ENCODE measurements around the gene CR1.

Gene CR1

DNA sequence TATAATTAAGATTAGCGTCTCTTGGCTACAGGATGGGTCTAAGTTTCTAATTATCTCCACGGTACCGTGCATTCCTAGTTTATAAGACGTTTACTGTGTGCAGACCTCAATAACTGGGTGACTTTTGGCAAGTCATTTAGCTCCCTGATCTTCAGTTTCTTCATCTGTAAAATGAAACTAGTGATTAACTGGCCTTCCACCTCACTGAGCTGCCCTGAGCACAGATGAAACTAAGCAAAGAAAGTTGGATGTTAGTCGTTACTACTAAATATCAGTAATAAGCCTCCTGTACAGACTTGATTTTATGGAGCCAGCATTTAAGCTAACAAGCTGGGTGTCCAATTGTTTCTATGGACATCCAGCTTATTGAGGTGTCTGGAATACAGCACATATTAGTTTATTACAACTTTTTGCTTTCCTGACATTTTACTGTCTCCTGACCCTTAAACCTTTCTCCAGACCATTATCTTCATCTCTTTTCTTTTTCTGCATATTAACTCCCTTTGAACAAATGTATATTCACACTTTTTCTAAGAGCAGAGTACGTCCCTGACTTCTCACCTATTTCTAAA is 40.7 kb upstream of the CR1 start:
- H3K27me3 ChIP-seq (ENCODE audit: low read depth, low read length), result peaks cover 24% of the 10 kb centered on the region
- peaks cover 15% of the 10 kb centered on the region for H3K4me1 ChIP-seq (ENCODE audit: low read length)
- TF ChIP-seq, protein P1, sequence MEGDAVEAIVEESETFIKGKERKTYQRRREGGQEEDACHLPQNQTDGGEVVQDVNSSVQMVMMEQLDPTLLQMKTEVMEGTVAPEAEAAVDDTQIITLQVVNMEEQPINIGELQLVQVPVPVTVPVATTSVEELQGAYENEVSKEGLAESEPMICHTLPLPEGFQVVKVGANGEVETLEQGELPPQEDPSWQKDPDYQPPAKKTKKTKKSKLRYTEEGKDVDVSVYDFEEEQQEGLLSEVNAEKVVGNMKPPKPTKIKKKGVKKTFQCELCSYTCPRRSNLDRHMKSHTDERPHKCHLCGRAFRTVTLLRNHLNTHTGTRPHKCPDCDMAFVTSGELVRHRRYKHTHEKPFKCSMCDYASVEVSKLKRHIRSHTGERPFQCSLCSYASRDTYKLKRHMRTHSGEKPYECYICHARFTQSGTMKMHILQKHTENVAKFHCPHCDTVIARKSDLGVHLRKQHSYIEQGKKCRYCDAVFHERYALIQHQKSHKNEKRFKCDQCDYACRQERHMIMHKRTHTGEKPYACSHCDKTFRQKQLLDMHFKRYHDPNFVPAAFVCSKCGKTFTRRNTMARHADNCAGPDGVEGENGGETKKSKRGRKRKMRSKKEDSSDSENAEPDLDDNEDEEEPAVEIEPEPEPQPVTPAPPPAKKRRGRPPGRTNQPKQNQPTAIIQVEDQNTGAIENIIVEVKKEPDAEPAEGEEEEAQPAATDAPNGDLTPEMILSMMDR (IDR thresholded peaks at IDR 0.05; ENCODE audit: low read depth, low read length), result no peak
- TF ChIP-seq EZH2phosphoT487 (IDR thresholded peaks at IDR 0.05; ENCODE audit: low read depth), result no peak
- no peaks in the 10 kb centered on the region for H4K20me1 ChIP-seq (ENCODE audit: insufficient read depth, low read length)
- no peaks in the 10 kb centered on the region for H3K9me3 ChIP-seq (ENCODE audit: insufficient read depth, low read length)
- H3K79me2 ChIP-seq (ENCODE audit: low read length), result no peaks in the 10 kb centered on the region
- peak overlapping the region; percentile 85 for H3K4me3 ChIP-seq (ENCODE audit: low read length)
- H3K4me2 ChIP-seq (ENCODE audit: low read length), result peak overlapping the region; percentile 89
- no peaks in the 10 kb centered on the region for H3K36me3 ChIP-seq (replicated peaks; ENCODE audit: low read depth, low read length)
- peak overlapping the region; percentile 81 for H2AFZ ChIP-seq (ENCODE audit: low read depth, low read length)
- H3K9ac ChIP-seq (ENCODE audit: low read length), result peak overlapping the region; percentile 66
- H3K27ac ChIP-seq (ENCODE audit: low read length), result no peak overlapping the region

DNA sequence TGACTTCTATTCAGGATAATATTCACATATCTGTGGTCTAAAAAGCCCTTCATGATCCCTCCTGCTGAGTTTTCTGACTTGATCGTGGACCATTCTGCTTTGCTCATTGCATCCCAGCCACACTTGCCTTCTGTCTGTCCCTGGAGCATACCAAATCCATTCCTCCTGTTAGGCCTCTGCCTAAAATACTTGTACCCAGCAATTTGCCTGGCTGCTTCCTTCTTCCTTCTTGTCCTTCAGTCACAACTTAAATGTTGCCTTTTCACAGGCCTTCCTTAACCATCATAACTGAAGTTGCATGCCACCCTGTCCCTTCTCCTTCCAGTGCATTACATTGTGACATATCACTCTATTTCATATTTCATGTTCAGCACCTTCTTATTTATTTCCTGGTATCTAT is 37.5 kb upstream of the CR1 start:
- Histone ChIP-seq H3K4me3 (ENCODE audit: low read length) (no peak overlapping the region), H3K36me3 (replicated peaks; ENCODE audit: low read depth, low read length) (no peaks in the 10 kb centered on the region), H3K9ac (ENCODE audit: low read length) (no peak overlapping the region), H3K4me2 (ENCODE audit: low read length) (no peak overlapping the region), H3K27me3 (ENCODE audit: low read depth, low read length) (peaks cover 3% of the 10 kb centered on the region; the same call in 1 of the 2 replicates), H4K20me1 (ENCODE audit: insufficient read depth, low read length) (no peaks in the 10 kb centered on the region), H3K79me2 (ENCODE audit: low read length) (no peaks in the 10 kb centered on the region), H2AFZ (ENCODE audit: low read depth, low read length) (no peak overlapping the region), H3K4me1 (ENCODE audit: low read length) (peaks cover 15% of the 10 kb centered on the region), H3K27ac (ENCODE audit: low read length) (no peak overlapping the region), H3K9me3 (ENCODE audit: insufficient read depth, low read length) (no peaks in the 10 kb centered on the region)
- TF ChIP-seq, protein P1 (IDR thresholded peaks at IDR 0.05; ENCODE audit: low read depth, low read length), result no peak
- no peak for TF ChIP-seq EZH2phosphoT487 (IDR thresholded peaks at IDR 0.05; ENCODE audit: low read depth)

DNA sequence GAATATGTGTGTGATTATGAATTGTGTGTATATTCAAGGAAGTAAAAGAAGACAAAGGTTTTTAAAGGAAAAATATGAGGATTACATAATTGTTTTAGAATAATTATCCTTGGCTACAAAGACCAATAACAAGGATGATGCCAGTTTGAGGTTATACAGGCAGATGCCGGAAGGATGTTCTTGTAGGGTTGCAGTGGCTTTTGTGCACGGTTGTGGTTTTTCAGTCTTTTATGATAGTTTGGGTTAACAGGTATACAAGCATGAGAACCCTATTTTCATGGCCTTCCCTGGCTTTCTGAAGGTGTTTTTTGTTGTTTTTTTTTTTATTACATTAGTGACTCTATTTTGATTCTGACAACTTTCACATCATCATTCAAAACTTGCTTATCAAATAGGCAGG is 36.9 kb upstream of the CR1 start:
- H3K9me3 ChIP-seq (ENCODE audit: insufficient read depth, low read length), result no peaks in the 10 kb centered on the region
- no peak overlapping the region for H3K4me2 ChIP-seq (ENCODE audit: low read length)
- no peak overlapping the region for H3K4me3 ChIP-seq (ENCODE audit: low read length)
- no peak overlapping the region for H3K27ac ChIP-seq (ENCODE audit: low read length)
- no peak overlapping the region for H2AFZ ChIP-seq (ENCODE audit: low read depth, low read length)
- H3K36me3 ChIP-seq (replicated peaks; ENCODE audit: low read depth, low read length), result no peaks in the 10 kb centered on the region
- no peaks in the 10 kb centered on the region for H3K27me3 ChIP-seq (ENCODE audit: low read depth, low read length)
- peaks cover 12% of the 10 kb centered on the region for H3K4me1 ChIP-seq (ENCODE audit: low read length)
- H4K20me1 ChIP-seq (ENCODE audit: insufficient read depth, low read length), result no peaks in the 10 kb centered on the region
- no peaks in the 10 kb centered on the region for H3K79me2 ChIP-seq (ENCODE audit: low read length)
- H3K9ac ChIP-seq (ENCODE audit: low read length), result no peak overlapping the region
- TF ChIP-seq EZH2phosphoT487 (IDR thresholded peaks at IDR 0.05; ENCODE audit: low read depth), result no peak
- TF ChIP-seq, protein P1 (IDR thresholded peaks at IDR 0.05; ENCODE audit: low read depth, low read length), result no peak

DNA sequence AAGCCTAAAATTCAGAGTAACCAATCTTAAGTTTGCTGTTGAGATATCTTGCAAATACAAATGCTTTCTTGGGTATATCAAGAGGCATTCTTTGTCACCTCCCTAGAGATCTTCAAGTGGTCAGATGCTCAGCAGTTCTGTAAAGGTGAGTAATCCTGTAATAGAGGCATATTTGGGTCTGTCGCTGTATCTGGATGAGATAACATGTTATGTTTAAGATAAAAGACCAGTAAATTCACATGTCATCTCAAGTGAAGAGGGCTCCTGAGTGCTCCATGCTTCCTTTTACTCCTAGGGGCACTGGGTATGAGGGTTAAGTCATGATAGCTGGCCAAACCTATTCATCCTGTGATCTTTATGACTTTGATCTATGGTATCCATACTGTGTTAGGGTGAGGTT is 34.3 kb upstream of the CR1 start:
- no peak for TF ChIP-seq EZH2phosphoT487 (IDR thresholded peaks at IDR 0.05; ENCODE audit: low read depth)
- TF ChIP-seq, protein P1 (IDR thresholded peaks at IDR 0.05; ENCODE audit: low read depth, low read length), result no peak
- H3K9me3 ChIP-seq (ENCODE audit: insufficient read depth, low read length), result no peaks in the 10 kb centered on the region
- H3K27ac ChIP-seq (ENCODE audit: low read length), result no peak overlapping the region
- H3K36me3 ChIP-seq (replicated peaks; ENCODE audit: low read depth, low read length), result no peaks in the 10 kb centered on the region
- no peak overlapping the region for H3K4me2 ChIP-seq (ENCODE audit: low read length)
- no peak overlapping the region for H3K4me3 ChIP-seq (ENCODE audit: low read length)
- H3K79me2 ChIP-seq (ENCODE audit: low read length), result no peaks in the 10 kb centered on the region
- H3K27me3 ChIP-seq (ENCODE audit: low read depth, low read length), result no peaks in the 10 kb centered on the region
- no peaks in the 10 kb centered on the region for H4K20me1 ChIP-seq (ENCODE audit: insufficient read depth, low read length)
- H3K4me1 ChIP-seq (ENCODE audit: low read length), result no peaks in the 10 kb centered on the region; the same call in 1 of the 2 replicates
- H3K9ac ChIP-seq (ENCODE audit: low read length), result no peak overlapping the region
- H2AFZ ChIP-seq (ENCODE audit: low read depth, low read length), result no peak overlapping the region

Data from OCI-LY3 (cell line).